GM12878 (cell line): ENCODE measurements around the gene IRS2. TPM values are rescaled to one million over a fixed set of nuclear protein-coding genes. Genes with fewer than 3 reads are reported as not detected.

ENCODE experiments used
- ATAC-seq: fragments of 200-7000 bp; cut with Tn5 transposase; 3 replicates; pipeline ENCODE4 v1.9.1; 2020; ENCODE audit warnings: mild to moderate bottlenecking, moderate library complexity
- BruUV-seq: library from RNA; stranded (reverse); fragments of 400-500 nt; replicated peaks from 2 replicates; lab custom pipeline; 2021; lab: Mats Ljungman, UMichigan
- CTCF ChIA-PET: fragments of 300-600 bp; sonication (Branson Sonifier 250); formaldehyde crosslinking; extraction: SDS; loops from one replicate; lab custom pipeline; 2021; ENCODE audit warnings: inconsistent platforms; lab: Yijun Ruan, JAX
- POLR2A ChIA-PET: fragments of 350-600 bp; formaldehyde crosslinking; extraction: SDS; loops from one replicate; lab custom pipeline; 2021; ENCODE audit warnings: inconsistent platforms; lab: Charles Lee
- RAD21 ChIA-PET: fragments of 300-600 bp; sonication (Branson Sonifier 250); formaldehyde crosslinking; loops from one replicate; lab custom pipeline; 2023; ENCODE audit warnings: antibody characterized with exemption; ENCODE audit not compliant: unreplicated experiment; lab: Charles Lee
- SMC1A ChIA-PET: fragments of 300-600 bp; sonication (Branson Sonifier 250); formaldehyde crosslinking; loops from one replicate; lab custom pipeline; 2023; ENCODE audit not compliant: unreplicated experiment, uncharacterized antibody; lab: Charles Lee
- DNase-seq: peaks from one replicate; pipeline ENCODE4 v3.0.0-alpha.2; 2011; ENCODE audit warnings: low read depth, low spot score
- FAIRE-seq: peaks from 3 replicates; lab custom pipeline; 2011; peaks lifted over from hg19 to GRCh38; lab: Jason Lieb, UNC
- H2AFZ ChIP-seq: 2 replicates; pipeline ENCODE4 v1.6.0; 2011; ENCODE audit warnings: low read depth, low read length, control low read depth; ENCODE audit not compliant: control insufficient read depth
- H3K27ac ChIP-seq: 2 replicates; pipeline ENCODE4 v1.5.1; 2011; ENCODE audit warnings: control low read depth; ENCODE audit not compliant: control insufficient read depth, insufficient read depth
- H3K27me3 ChIP-seq, 2 experiments: replicated peaks in 1 of 2; 2 replicates each; pipeline versions ENCODE4 v1.6.0 to v1.6.1; 2011; ENCODE audit warnings: low read length in 1 of 2; ENCODE audit not compliant: control insufficient read depth in 2 of 2, insufficient read depth in 2 of 2
- H3K36me3 ChIP-seq, 2 experiments: 2 replicates each; pipeline ENCODE4 v1.5.1; 2011; ENCODE audit warnings: low read length in 1 of 2; ENCODE audit not compliant: control insufficient read depth in 2 of 2, insufficient read depth in 2 of 2
- H3K4me1 ChIP-seq: 2 replicates; pipeline ENCODE4 v1.6.1; 2011; ENCODE audit warnings: mild to moderate bottlenecking, low read length, moderate library complexity, mixed read lengths; ENCODE audit not compliant: control insufficient read depth, insufficient read depth
- H3K4me2 ChIP-seq: 2 replicates; pipeline ENCODE4 v1.6.0; 2011; ENCODE audit warnings: control low read depth; ENCODE audit not compliant: control insufficient read depth, insufficient read depth
- H3K4me3 ChIP-seq: fragments of 200-600 bp; sonication (generic); 2 replicates; pipeline ENCODE4 v1.5.1; 2016
- H3K79me2 ChIP-seq: 2 replicates; pipeline ENCODE4 v1.6.0; 2011; ENCODE audit warnings: low read length; ENCODE audit not compliant: control insufficient read depth, insufficient read depth
- H3K9ac ChIP-seq: 2 replicates; pipeline ENCODE4 v1.8.0; 2011; ENCODE audit warnings: low read length, control low read depth, mixed read lengths; ENCODE audit not compliant: control insufficient read depth, insufficient read depth
- H3K9me3 ChIP-seq: replicated peaks from 3 replicates; pipeline ENCODE4 v1.5.1; 2011; ENCODE audit warnings: mild to moderate bottlenecking, low read length; ENCODE audit not compliant: control insufficient read depth, insufficient read depth
- H4K20me1 ChIP-seq: 2 replicates; pipeline ENCODE4 v1.6.0; 2011; ENCODE audit not compliant: control insufficient read depth, insufficient read depth
- ATF7 ChIP-seq: fragments of 450-650 bp; IDR thresholded peaks from 2 replicates; pipeline ENCODE4 v1.6.1; 2016; ENCODE audit warnings: low read depth, mild to moderate bottlenecking
- BMI1 ChIP-seq: fragments of 450-650 bp; IDR thresholded peaks from 2 replicates; pipeline ENCODE4 v1.6.1; 2016; ENCODE audit warnings: mild to moderate bottlenecking, moderate library complexity, borderline replicate concordance
- CBX5 ChIP-seq: sonication (generic); IDR thresholded peaks from 2 replicates; pipeline ENCODE4 v1.6.1; 2016; ENCODE audit warnings: low read depth, moderate library complexity, mild to moderate bottlenecking, inconsistent platforms
- CREM ChIP-seq: IDR thresholded peaks from 2 replicates; pipeline ENCODE4 v1.6.1; 2014; ENCODE audit warnings: antibody characterized with exemption, low read depth
- GABPA ChIP-seq: IDR thresholded peaks from 2 replicates; pipeline ENCODE4 v1.6.1; 2014; ENCODE audit warnings: antibody characterized with exemption, low read depth, mild to moderate bottlenecking, inconsistent platforms
- HDGF ChIP-seq: fragments of 450-650 bp; IDR thresholded peaks from 2 replicates; pipeline ENCODE4 v1.6.1; 2016; ENCODE audit warnings: antibody characterized with exemption
- IRF3 ChIP-seq: fragments of 450-650 bp; IDR thresholded peaks from 2 replicates; pipeline ENCODE4 v1.6.1; 2014; ENCODE audit warnings: mild to moderate bottlenecking
- KLF5 ChIP-seq: fragments of 450-650 bp; IDR thresholded peaks from 2 replicates; pipeline ENCODE4 v1.6.1; 2014; ENCODE audit warnings: mild to moderate bottlenecking; ENCODE audit not compliant: partially characterized antibody
- PRDM15 ChIP-seq: fragments of 450-650 bp; formaldehyde crosslinking; IDR thresholded peaks from 2 replicates; pipeline ENCODE4 v1.4.0; 2020; ENCODE audit warnings: mild to moderate bottlenecking, moderate library complexity
- RAD21 ChIP-seq: IDR thresholded peaks from 2 replicates; pipeline ENCODE4 v1.6.1; 2011; ENCODE audit warnings: mild to moderate bottlenecking, low read depth, low read length, moderate library complexity; ENCODE audit not compliant: insufficient read depth
- RAD51 ChIP-seq: fragments of 450-650 bp; IDR thresholded peaks from 2 replicates; pipeline ENCODE4 v1.6.1; 2016; ENCODE audit warnings: moderate library complexity, mild to moderate bottlenecking, inconsistent platforms
- RB1 ChIP-seq: fragments of 450-650 bp; formaldehyde crosslinking; IDR thresholded peaks from 2 replicates; pipeline ENCODE4 v1.6.1; 2017; ENCODE audit warnings: mild to moderate bottlenecking, borderline replicate concordance
- RCOR1 ChIP-seq: conservative IDR thresholded peaks from 2 replicates; pipeline ENCODE4 v1.6.1; 2012; ENCODE audit warnings: low read depth, low read length, improper control_type of control experiment
- SIX5 ChIP-seq: IDR thresholded peaks from 2 replicates; pipeline ENCODE4 v1.6.1; 2011; ENCODE audit warnings: mild to moderate bottlenecking, low read depth, low read length, moderate library complexity; ENCODE audit not compliant: severe bottlenecking
- SMC3 ChIP-seq: IDR thresholded peaks from 2 replicates; pipeline ENCODE4 v1.6.1; 2011; ENCODE audit warnings: low read length, improper control_type of control experiment, borderline replicate concordance
- ZNF687 ChIP-seq: fragments of 450-650 bp; IDR thresholded peaks from 2 replicates; pipeline ENCODE4 v1.6.1; 2017; ENCODE audit warnings: mild to moderate bottlenecking, moderate library complexity
- WGBS: methylation state at CpG from one replicate; pipeline ENCODE4 v1.1.6; 2016; ENCODE audit warnings: low lambda C conversion rate; ENCODE audit not compliant: insufficient replicate concordance, insufficient coverage; ENCODE audit errors: missing lambda C conversion rate; 5-methylcytosine and 5-hydroxymethylcytosine counted together
- in situ Hi-C: fragments of 300-500 bp; cut with MboI; formaldehyde crosslinking; loops from 9 replicates; pipeline ENCODE4 v1.14.3; 2018; ENCODE audit warnings: mixed read lengths
- intact Hi-C: fragments of 100-400 bp; cut with micrococcal nuclease; formaldehyde crosslinking; loops from one replicate; pipeline ENCODE4 v1.14.2; 2022; ENCODE audit not compliant: unreplicated experiment
- polyA plus RNA-seq, 11 experiments: library from polyadenylated mRNA; depleted of rRNA in 4 of 11; unstranded in 6 of 11; stranded (reverse) in 5 of 11; fragments of >200 nt; fragmentation: Nextera tagmentation in 4 of 11; fragmentation: Illumina TruSeq in 1 of 11; extraction: Ambion mirVana in 4 of 11; extraction: Trizol in 1 of 11; gene quantifications; 1 replicate in 1 of 11; 2 replicates in 10 of 11; pipeline versions ENCODE4 v1.2.1 to v1.2.3, GENCODE V29; 2011 to 2016; ENCODE audit warnings: inconsistent platforms in 2 of 11, missing spikeins in 2 of 11, low read depth in 1 of 11
- total RNA-seq, 4 experiments: library from RNA; depleted of rRNA in 3 of 4; stranded (reverse); fragments of >200 nt in 3 of 4; fragmentation: Illumina TruSeq in 1 of 4; extraction: Trizol in 1 of 4; gene quantifications; 2 replicates each; pipeline versions ENCODE4 v1.2.1 to v1.2.3, GENCODE V29; 2013 to 2021

The IRS2 gene
- total and polyA plus RNA-seq, 10 of the 15 experiments (the other 5 are each of a cell fraction or from before 2014, with no cell fraction given) = 0.01 to 0.31 (median 0.07) TPM; not detected in 6

- H3K79me2 ChIP-seq = no peaks in the 10 kb centered on the region
- CTCF ChIA-PET = interaction anchor here (0.5 to 1.2 kb wide), 2 partner anchors 641 to 1503 kb away, joined by 3 read pairs; no protein-coding TSS in a partner anchor
- peaks cover 1 to 3% of the 10 kb centered on the region in 2 experiments; a peak in 3 of 4 replicates for H3K27me3 ChIP-seq
- in situ Hi-C loops (no loop called here), intact Hi-C loops (loop anchor here (5.0 kb wide), 1 partner anchor 626 kb away; no protein-coding TSS in a partner anchor)
- ATAC-seq (no peak), FAIRE-seq (no peak), DNase-seq (no peak)
- H2AFZ ChIP-seq = no peak overlapping the region
- H3K27ac ChIP-seq = no peak overlapping the region
- H4K20me1 ChIP-seq = no peaks in the 10 kb centered on the region
- no TSS peak for BruUV-seq
- no peaks in the 10 kb centered on the region; the same call in 2 of the 3 replicates for H3K9me3 ChIP-seq
- 71% methylated on average over 7 of the region's 7 CpGs for WGBS
- H3K4me3 ChIP-seq = no peak overlapping the region
- no peaks in the 10 kb centered on the region for H3K36me3 ChIP-seq
- no peak overlapping the region for H3K9ac ChIP-seq
- no peak overlapping the region for H3K4me2 ChIP-seq
- POLR2A ChIA-PET = no interaction called here
- SMC1A ChIA-PET = interaction anchor here (0.6 kb wide), 1 partner anchor 224 kb away, joined by 3 read pairs; no protein-coding TSS in a partner anchor
- RAD21 ChIA-PET = interaction anchor here (1.0 kb wide), 1 partner anchor 9 kb away, joined by 3 read pairs; no protein-coding TSS in a partner anchor
- no peaks in the 10 kb centered on the region for H3K4me1 ChIP-seq
- TF ChIP-seq RB1 (no peak), BMI1 (no peak), RAD21 (no peak), GABPA (no peak), CBX5 (no peak), ATF7 (no peak), RAD51 (no peak), IRF3 (no peak), PRDM15 (no peak), KLF5 (no peak), ZNF687 (no peak), SMC3 (no peak), HDGF (no peak), SIX5 (no peak), CREM (no peak), RCOR1 (no peak)
Measured at GRCh38 chr13:109788372-109789111, 2.2 kb upstream of the IRS2 start.
